Aorta (tissue), 5 donors: Measurements from ENCODE around the gene ATP8B2. TPM values are rescaled to one million over a fixed set of nuclear protein-coding genes. Genes with fewer than 3 reads are reported as not detected.

Source experiments
- ATAC-seq: fragments of 200-7000 bp; cut with Tn5 transposase; one replicate; pipeline ENCODE4 v1.9.1; 2022; ENCODE audit warnings: moderate library complexity; ENCODE audit not compliant: low FRiP score
- DNase-seq, 2 donors: peaks; one replicate each; pipeline ENCODE4 v3.0.0-alpha.2; 2020
- H3K27ac ChIP-seq, 2 donors: one replicate each; pipeline ENCODE4 v1.5.1; 2013; ENCODE audit warnings: low read length in 2 of 2, mild to moderate bottlenecking in 2 of 2, moderate library complexity in 2 of 2, control low read depth in 1 of 2, inconsistent platforms in 1 of 2, low read depth in 1 of 2
- H3K27me3 ChIP-seq, 2 donors: one replicate each; pipeline ENCODE4 v1.6.1; 2013; ENCODE audit warnings: control low read depth in 1 of 2, low read length in 1 of 2, mild to moderate bottlenecking in 1 of 2, moderate library complexity in 1 of 2; ENCODE audit not compliant: insufficient read depth in 2 of 2, control insufficient read depth in 1 of 2
- H3K36me3 ChIP-seq, 2 donors: one replicate each; pipeline ENCODE4 v1.6.1; 2013; ENCODE audit warnings: control low read depth in 1 of 2, low read length in 1 of 2, mild to moderate bottlenecking in 1 of 2; ENCODE audit not compliant: insufficient read depth in 2 of 2, control insufficient read depth in 1 of 2
- H3K4me1 ChIP-seq, 2 donors: one replicate each; pipeline ENCODE4 v1.6.1; 2013; ENCODE audit warnings: low read length in 2 of 2, control low read depth in 1 of 2, mild to moderate bottlenecking in 1 of 2, moderate library complexity in 1 of 2; ENCODE audit not compliant: insufficient read depth in 2 of 2, control insufficient read depth in 1 of 2
- H3K4me3 ChIP-seq, 2 donors: one replicate each; pipeline ENCODE4 v1.5.1; 2013; ENCODE audit warnings: low read length in 2 of 2, control low read depth in 1 of 2, mild to moderate bottlenecking in 1 of 2
- H3K9me3 ChIP-seq: one replicate; pipeline ENCODE4 v1.6.1; 2013; ENCODE audit warnings: mild to moderate bottlenecking, low read length; ENCODE audit not compliant: control insufficient read depth
- WGBS, 2 donors: extraction: QIAGEN DNeasy Blood & Tissue Kit; methylation state at CpG; one replicate each; pipeline ENCODE4 v1.1.7; 2013; 5-methylcytosine and 5-hydroxymethylcytosine counted together
- intact Hi-C, 2 donors: fragments of 100-400 bp; cut with DNase I; formaldehyde crosslinking; loops; one replicate each; pipeline versions ENCODE4 v1.14.2 to v1.15.0; 2022
- polyA plus RNA-seq, 2 donors: library from polyadenylated mRNA; stranded (reverse); fragments of 200-250 nt; gene quantifications; one replicate each; pipeline ENCODE4 v1.2.3, GENCODE V29; 2013
- total RNA-seq, 2 donors: library from RNA; stranded (reverse); fragmentation: NEBNext Ultra II Directional; extraction: Animal tissue kit (Norgen Biotek cat#: 25700); gene quantifications; one replicate each; pipeline ENCODE4 v1.2.1, GENCODE V29; 2021
- donor health status: healthy with polysubstance abuse.
- donor health status: Bipolar disorder and iron deficiency.
- donor health status: DM: no; HTN: no; CAD: no.
- donor health status: DM: no; HTN: no; CAD: no.
- donor health status: DM: yes; HTN: yes; CAD: no.

The ATP8B2 gene
- total and polyA plus RNA-seq, 4 donors = 28.8 to 176 (median 88.3) TPM

- WGBS, 2 donors = 69 to 78% methylated on average over 7 of the region's 7 CpGs
- no peak for DNase-seq
Observed at GRCh38 chr1:154349121-154349520, 23.8 kb downstream of the ATP8B2 start.

DNA sequence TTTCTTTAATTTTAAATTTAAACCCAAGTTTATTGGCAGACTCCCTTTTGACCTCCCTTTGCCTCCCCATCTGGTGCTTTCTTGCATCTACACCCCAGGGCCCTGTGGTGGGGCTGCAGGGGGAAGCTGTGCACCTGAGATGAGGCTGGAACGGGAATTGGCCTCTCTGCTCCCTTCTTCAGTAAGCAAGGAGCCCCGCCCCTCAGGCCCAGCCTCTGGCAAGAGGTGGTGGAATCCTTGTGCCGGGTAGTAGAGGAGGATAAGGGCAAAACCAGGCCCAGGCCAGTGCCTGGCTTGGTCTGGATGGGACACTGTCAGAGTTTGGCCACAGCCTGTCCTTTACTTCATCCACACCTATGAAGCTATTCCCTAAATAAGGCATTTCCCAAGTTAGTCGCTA is 25.1 kb downstream of the ATP8B2 start:
- DNase-seq (no peak), ATAC-seq (no peak)
- no peaks in the 10 kb centered on the region for H3K9me3 ChIP-seq
- no peak overlapping the region for H3K27ac ChIP-seq
- peaks cover 0 to 11% of the 10 kb centered on the region in 2 donors for H3K36me3 ChIP-seq
- 68 to 71% methylated on average over 4 of the region's 4 CpGs for WGBS, 2 donors
- H3K4me1 ChIP-seq = no peaks in the 10 kb centered on the region
- intact Hi-C loops = no loop called here
- H3K4me3 ChIP-seq = no peak overlapping the region
- no peaks in the 10 kb centered on the region for H3K27me3 ChIP-seq

More at GRCh38 chr1:154349121-154349520, 23.8 kb downstream of the ATP8B2 start:
- no peaks in the 10 kb centered on the region for H3K27me3 ChIP-seq
- no peaks in the 10 kb centered on the region for H3K9me3 ChIP-seq
- ATAC-seq = no peak
- no peak overlapping the region for H3K4me3 ChIP-seq
- peaks cover 0 to 20% of the 10 kb centered on the region in 2 donors for H3K36me3 ChIP-seq
- H3K4me1 ChIP-seq = no peaks in the 10 kb centered on the region
- H3K27ac ChIP-seq = no peak overlapping the region
- intact Hi-C loops = no loop called here

GRCh38 chr1:154351363-154352068 is 26.2 kb downstream of the ATP8B2 start:
- intact Hi-C loops = no loop called here
- peaks cover 0 to 3% of the 10 kb centered on the region in 2 donors for H3K36me3 ChIP-seq
- ATAC-seq (no peak), DNase-seq (no peak)
- no peak overlapping the region for H3K27ac ChIP-seq
- 51 to 55% methylated on average over 14 of the region's 14 CpGs for WGBS, 2 donors
- H3K27me3 ChIP-seq = no peaks in the 10 kb centered on the region
- no peaks in the 10 kb centered on the region for H3K4me1 ChIP-seq
- no peaks in the 10 kb centered on the region for H3K9me3 ChIP-seq
- no peak overlapping the region for H3K4me3 ChIP-seq

DNA sequence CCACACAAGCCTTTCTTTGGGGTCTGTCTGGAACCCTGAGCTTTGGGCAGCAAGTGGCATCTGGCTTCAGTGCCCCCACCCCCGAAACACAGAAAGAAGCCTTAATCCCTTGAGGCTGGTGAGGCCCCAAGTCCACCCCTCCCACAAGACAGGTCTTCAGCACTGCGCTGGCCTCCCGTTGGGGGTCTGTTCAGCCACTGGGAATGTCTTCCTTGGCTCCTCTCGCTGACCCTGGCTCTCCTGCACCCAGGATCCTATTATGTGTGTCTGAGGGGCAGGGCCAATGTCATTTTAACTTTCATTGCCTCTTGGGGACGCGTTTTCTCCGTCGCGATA is 26.9 kb downstream of the ATP8B2 start:
- Histone ChIP-seq H3K9me3 (no peaks in the 10 kb centered on the region), H3K36me3 (peaks cover 0 to 2% of the 10 kb centered on the region in 2 donors), H3K4me3 (no peak overlapping the region), H3K27me3 (no peaks in the 10 kb centered on the region), H3K27ac (no peak overlapping the region), H3K4me1 (no peaks in the 10 kb centered on the region)
- no peak for ATAC-seq
- DNase-seq = no peak
- WGBS, 2 donors = 12 to 13% methylated on average over 9 of the region's 9 CpGs
- intact Hi-C loops = no loop called here

- peak overlapping the region in 1 of 2 donors; percentile 8 for H3K27ac ChIP-seq
Observed at GRCh38 chr1:154352581-154353459, 27.5 kb downstream of the ATP8B2 start.

GRCh38 chr1:154353460-154353904 is 28.2 kb downstream of the ATP8B2 start:
- 42 to 47% methylated on average over 1 of the region's 1 CpG for WGBS, 2 donors
- H3K36me3 ChIP-seq = peaks cover 0 to under 1% of the 10 kb centered on the region in 2 donors
- ATAC-seq (peak; percentile 75), DNase-seq (no peak)
- H3K4me3 ChIP-seq = no peak overlapping the region
- H3K9me3 ChIP-seq = no peaks in the 10 kb centered on the region
- intact Hi-C loops = no loop called here
- H3K27me3 ChIP-seq = no peaks in the 10 kb centered on the region
- H3K4me1 ChIP-seq = no peaks in the 10 kb centered on the region
- H3K27ac ChIP-seq = peak overlapping the region in 1 of 2 donors; percentile 8

More at GRCh38 chr1:154352581-154353459, 27.5 kb downstream of the ATP8B2 start:
- no peaks in the 10 kb centered on the region for H3K4me1 ChIP-seq
- DNase-seq (peak; percentile 70 to 83), ATAC-seq (peak; percentile 65)
- H3K36me3 ChIP-seq = peaks cover 0 to 2% of the 10 kb centered on the region in 2 donors
- no peaks in the 10 kb centered on the region for H3K27me3 ChIP-seq
- 1% methylated on average over 37 to 41 of the region's 41 CpGs for WGBS, 2 donors
- intact Hi-C loops = no loop called here
- no peaks in the 10 kb centered on the region for H3K9me3 ChIP-seq
- H3K4me3 ChIP-seq = no peak overlapping the region

- intact Hi-C loops = no loop called here
- Histone ChIP-seq H3K9me3 (no peaks in the 10 kb centered on the region), H3K36me3 (no peaks in the 10 kb centered on the region), H3K27ac (no peak overlapping the region), H3K27me3 (no peaks in the 10 kb centered on the region), H3K4me1 (no peaks in the 10 kb centered on the region), H3K4me3 (no peak overlapping the region)
- ATAC-seq = no peak
- no peak for DNase-seq
- 97 to 98% methylated on average over 5 of the region's 5 CpGs for whole genome bisulfite sequencing, 2 donors
Observed at GRCh38 chr1:154353966-154354365, 28.6 kb downstream of the ATP8B2 start.

GRCh38 chr1:154358519-154358918 is 33.2 kb downstream of the ATP8B2 start:
- intact Hi-C loops = no loop called here

More at GRCh38 chr1:154358519-154358918, 33.2 kb downstream of the ATP8B2 start:
- DNase-seq = no peak
- no peaks in the 10 kb centered on the region for H3K4me1 ChIP-seq
- no peak overlapping the region for H3K4me3 ChIP-seq
- WGBS, 2 donors = 90 to 94% methylated on average over 8 of the region's 8 CpGs
- no peak for ATAC-seq
- no peaks in the 10 kb centered on the region for H3K9me3 ChIP-seq
- no peaks in the 10 kb centered on the region for H3K36me3 ChIP-seq
- H3K27ac ChIP-seq = no peak overlapping the region
- no peaks in the 10 kb centered on the region for H3K27me3 ChIP-seq
